ENCODE results near the gene ZRANB1.

Gene ZRANB1

DNA sequence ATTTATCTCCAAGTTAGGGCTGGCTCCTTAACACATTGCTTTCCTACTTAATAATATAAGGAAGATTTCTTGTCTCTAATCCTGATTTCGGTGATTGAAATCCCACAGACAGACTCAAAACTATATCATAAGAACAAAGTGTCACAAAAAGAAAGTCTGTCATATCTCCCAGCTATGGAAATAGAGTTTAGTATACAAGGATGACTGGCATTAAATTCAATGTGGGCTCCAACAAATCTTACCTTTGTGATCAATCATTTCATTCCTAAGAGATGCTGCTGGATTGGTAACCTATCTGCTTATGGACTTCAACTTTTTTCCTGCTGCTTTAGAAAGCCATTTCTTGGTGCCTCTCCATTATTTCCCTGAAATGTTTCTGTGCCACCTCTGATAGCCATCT, 39.5 kb upstream of the ZRANB1 start:
- no peaks in the 10 kb centered on the region for H3K36me3 ChIP-seq (ENCODE audit: low read length)
- H3K9me2 ChIP-seq (replicated peaks; ENCODE audit: insufficient read depth, low read length): no peaks in the 10 kb centered on the region
- H3K9ac ChIP-seq (ENCODE audit: low read length): no peak overlapping the region
- H3K27ac ChIP-seq (ENCODE audit: low read depth, low read length): no peak overlapping the region
- H3K9me3 ChIP-seq (ENCODE audit: insufficient read depth, low read length): no peaks in the 10 kb centered on the region
- no peak overlapping the region for H3K4me2 ChIP-seq (ENCODE audit: low read depth, low read length, poor library complexity, severe bottlenecking)
- TF ChIP-seq, protein P1, sequence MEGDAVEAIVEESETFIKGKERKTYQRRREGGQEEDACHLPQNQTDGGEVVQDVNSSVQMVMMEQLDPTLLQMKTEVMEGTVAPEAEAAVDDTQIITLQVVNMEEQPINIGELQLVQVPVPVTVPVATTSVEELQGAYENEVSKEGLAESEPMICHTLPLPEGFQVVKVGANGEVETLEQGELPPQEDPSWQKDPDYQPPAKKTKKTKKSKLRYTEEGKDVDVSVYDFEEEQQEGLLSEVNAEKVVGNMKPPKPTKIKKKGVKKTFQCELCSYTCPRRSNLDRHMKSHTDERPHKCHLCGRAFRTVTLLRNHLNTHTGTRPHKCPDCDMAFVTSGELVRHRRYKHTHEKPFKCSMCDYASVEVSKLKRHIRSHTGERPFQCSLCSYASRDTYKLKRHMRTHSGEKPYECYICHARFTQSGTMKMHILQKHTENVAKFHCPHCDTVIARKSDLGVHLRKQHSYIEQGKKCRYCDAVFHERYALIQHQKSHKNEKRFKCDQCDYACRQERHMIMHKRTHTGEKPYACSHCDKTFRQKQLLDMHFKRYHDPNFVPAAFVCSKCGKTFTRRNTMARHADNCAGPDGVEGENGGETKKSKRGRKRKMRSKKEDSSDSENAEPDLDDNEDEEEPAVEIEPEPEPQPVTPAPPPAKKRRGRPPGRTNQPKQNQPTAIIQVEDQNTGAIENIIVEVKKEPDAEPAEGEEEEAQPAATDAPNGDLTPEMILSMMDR (IDR thresholded peaks at IDR 0.05; ENCODE audit: insufficient read depth, low read length, poor library complexity, severe bottlenecking): no peak
- TF ChIP-seq EZH2phosphoT487 (conservative IDR thresholded peaks at IDR 0.05; ENCODE audit: low read length): no peak
- no peaks in the 10 kb centered on the region for H3F3A ChIP-seq (ENCODE audit: insufficient read depth)
- H3K4me3 ChIP-seq (ENCODE audit: insufficient read depth, low read length, poor library complexity, severe bottlenecking): no peak overlapping the region
- no peaks in the 10 kb centered on the region for H3K79me2 ChIP-seq (ENCODE audit: insufficient read depth, low read length)
- no peak overlapping the region for H2AFZ ChIP-seq (ENCODE audit: low read depth, low read length, severe bottlenecking)
- no peaks in the 10 kb centered on the region; the same call in 1 of the 2 replicates for H3K27me3 ChIP-seq (ENCODE audit: low read length)
- H4K20me1 ChIP-seq (ENCODE audit: low read depth, low read length): no peaks in the 10 kb centered on the region

DNA sequence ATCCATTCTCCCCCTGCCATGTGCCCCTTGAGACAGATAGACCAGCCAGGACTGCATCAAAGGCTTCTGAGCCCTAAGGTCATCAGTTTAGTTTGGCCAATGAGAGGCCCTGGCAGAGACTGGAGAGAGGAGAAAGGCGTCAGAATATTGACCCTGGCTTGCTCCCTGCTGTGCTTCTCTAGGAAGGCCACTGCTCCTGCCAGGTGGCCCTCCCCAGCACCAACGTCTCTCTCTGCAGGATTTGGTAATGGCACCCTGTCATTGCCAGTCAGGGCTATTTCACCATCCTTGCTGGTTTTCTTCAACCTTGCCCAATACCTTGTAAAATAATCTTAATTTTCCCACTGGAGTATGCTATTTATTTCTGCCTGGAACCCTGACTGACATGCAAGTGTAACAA, 38.8 kb upstream of the ZRANB1 start:
- H3K4me2 ChIP-seq (ENCODE audit: low read depth, low read length, poor library complexity, severe bottlenecking): no peak overlapping the region
- H3K27ac ChIP-seq (ENCODE audit: low read depth, low read length): no peak overlapping the region
- no peaks in the 10 kb centered on the region for H3K9me3 ChIP-seq (ENCODE audit: insufficient read depth, low read length)
- no peaks in the 10 kb centered on the region for H3K9me2 ChIP-seq (replicated peaks; ENCODE audit: insufficient read depth, low read length)
- TF ChIP-seq, protein P1 (IDR thresholded peaks at IDR 0.05; ENCODE audit: insufficient read depth, low read length, poor library complexity, severe bottlenecking): no peak
- no peak for TF ChIP-seq EZH2phosphoT487 (conservative IDR thresholded peaks at IDR 0.05; ENCODE audit: low read length)
- H2AFZ ChIP-seq (ENCODE audit: low read depth, low read length, severe bottlenecking): no peak overlapping the region
- H3K79me2 ChIP-seq (ENCODE audit: insufficient read depth, low read length): no peaks in the 10 kb centered on the region
- no peaks in the 10 kb centered on the region; the same call in 1 of the 2 replicates for H3K27me3 ChIP-seq (ENCODE audit: low read length)
- no peaks in the 10 kb centered on the region for H4K20me1 ChIP-seq (ENCODE audit: low read depth, low read length)
- H3K4me3 ChIP-seq (ENCODE audit: insufficient read depth, low read length, poor library complexity, severe bottlenecking): no peak overlapping the region
- H3K9ac ChIP-seq (ENCODE audit: low read length): no peak overlapping the region
- H3K36me3 ChIP-seq (ENCODE audit: low read length): no peaks in the 10 kb centered on the region
- no peaks in the 10 kb centered on the region for H3F3A ChIP-seq (ENCODE audit: insufficient read depth)

DNA sequence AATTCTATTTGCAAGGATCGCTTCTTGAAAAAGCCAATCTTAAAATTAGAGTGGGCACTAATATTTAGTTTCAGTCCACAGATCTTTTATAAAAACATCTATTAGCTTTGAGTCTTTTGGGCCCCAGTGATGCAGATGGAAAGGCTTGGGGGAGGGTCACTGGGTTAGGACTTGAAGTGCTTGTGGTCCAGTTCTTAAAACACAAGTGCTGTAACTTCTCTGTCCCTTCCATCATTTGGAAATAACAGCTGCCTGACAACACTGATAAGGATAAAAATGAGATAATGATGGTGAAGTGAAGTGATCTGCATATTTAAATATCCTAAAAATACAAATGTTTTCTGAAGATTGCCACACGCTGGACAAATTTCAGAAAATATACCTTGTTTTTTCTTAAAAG, 37.1 kb upstream of the ZRANB1 start:
- TF ChIP-seq EZH2phosphoT487 (conservative IDR thresholded peaks at IDR 0.05; ENCODE audit: low read length): no peak
- TF ChIP-seq, protein P1 (IDR thresholded peaks at IDR 0.05; ENCODE audit: insufficient read depth, low read length, poor library complexity, severe bottlenecking): no peak
- no peaks in the 10 kb centered on the region for H3K36me3 ChIP-seq (ENCODE audit: low read length)
- H3K9ac ChIP-seq (ENCODE audit: low read length): no peak overlapping the region
- H3K27me3 ChIP-seq (ENCODE audit: low read length): no peaks in the 10 kb centered on the region; the same call in 1 of the 2 replicates
- no peak overlapping the region for H3K4me3 ChIP-seq (ENCODE audit: insufficient read depth, low read length, poor library complexity, severe bottlenecking)
- H3F3A ChIP-seq (ENCODE audit: insufficient read depth): no peaks in the 10 kb centered on the region
- no peak overlapping the region for H3K27ac ChIP-seq (ENCODE audit: low read depth, low read length)
- no peaks in the 10 kb centered on the region for H4K20me1 ChIP-seq (ENCODE audit: low read depth, low read length)
- no peaks in the 10 kb centered on the region for H3K9me2 ChIP-seq (replicated peaks; ENCODE audit: insufficient read depth, low read length)
- no peaks in the 10 kb centered on the region for H3K79me2 ChIP-seq (ENCODE audit: insufficient read depth, low read length)
- no peaks in the 10 kb centered on the region for H3K9me3 ChIP-seq (ENCODE audit: insufficient read depth, low read length)
- H3K4me2 ChIP-seq (ENCODE audit: low read depth, low read length, poor library complexity, severe bottlenecking): no peak overlapping the region
- H2AFZ ChIP-seq (ENCODE audit: low read depth, low read length, severe bottlenecking): no peak overlapping the region

Data from SU-DHL-6 (cell line).